GM12878 (cell line): ENCODE measurements around the gene AOPEP. TPM values are rescaled to one million over a fixed set of nuclear protein-coding genes. Genes with fewer than 3 reads are reported as not detected.

Experiments used
- ATAC-seq: fragments of 200-7000 bp; cut with Tn5 transposase; 3 replicates; pipeline ENCODE4 v1.9.1; 2020; ENCODE audit warnings: mild to moderate bottlenecking, moderate library complexity
- BruUV-seq: library from RNA; stranded (reverse); fragments of 400-500 nt; replicated peaks from 2 replicates; lab custom pipeline; 2021; lab: Mats Ljungman, UMichigan
- CTCF ChIA-PET: fragments of 300-600 bp; sonication (Branson Sonifier 250); formaldehyde crosslinking; extraction: SDS; loops from one replicate; lab custom pipeline; 2021; ENCODE audit warnings: inconsistent platforms; lab: Yijun Ruan, JAX
- POLR2A ChIA-PET: fragments of 350-600 bp; formaldehyde crosslinking; extraction: SDS; loops from one replicate; lab custom pipeline; 2021; ENCODE audit warnings: inconsistent platforms; lab: Charles Lee
- RAD21 ChIA-PET: fragments of 300-600 bp; sonication (Branson Sonifier 250); formaldehyde crosslinking; loops from one replicate; lab custom pipeline; 2023; ENCODE audit warnings: antibody characterized with exemption; ENCODE audit not compliant: unreplicated experiment; lab: Charles Lee
- SMC1A ChIA-PET: fragments of 300-600 bp; sonication (Branson Sonifier 250); formaldehyde crosslinking; loops from one replicate; lab custom pipeline; 2023; ENCODE audit not compliant: unreplicated experiment, uncharacterized antibody; lab: Charles Lee
- DNase-seq: peaks from one replicate; pipeline ENCODE4 v3.0.0-alpha.2; 2011; ENCODE audit warnings: low read depth, low spot score
- FAIRE-seq: peaks from 3 replicates; lab custom pipeline; 2011; peaks lifted over from hg19 to GRCh38; lab: Jason Lieb, UNC
- H2AFZ ChIP-seq: 2 replicates; pipeline ENCODE4 v1.6.0; 2011; ENCODE audit warnings: low read depth, low read length, control low read depth; ENCODE audit not compliant: control insufficient read depth
- H3K27ac ChIP-seq: 2 replicates; pipeline ENCODE4 v1.5.1; 2011; ENCODE audit warnings: control low read depth; ENCODE audit not compliant: control insufficient read depth, insufficient read depth
- H3K27me3 ChIP-seq, 2 experiments: replicated peaks in 1 of 2; 2 replicates each; pipeline versions ENCODE4 v1.6.0 to v1.6.1; 2011; ENCODE audit warnings: low read length in 1 of 2; ENCODE audit not compliant: control insufficient read depth in 2 of 2, insufficient read depth in 2 of 2
- H3K36me3 ChIP-seq, 2 experiments: 2 replicates each; pipeline ENCODE4 v1.5.1; 2011; ENCODE audit warnings: low read length in 1 of 2; ENCODE audit not compliant: control insufficient read depth in 2 of 2, insufficient read depth in 2 of 2
- H3K4me1 ChIP-seq: 2 replicates; pipeline ENCODE4 v1.6.1; 2011; ENCODE audit warnings: mild to moderate bottlenecking, low read length, moderate library complexity, mixed read lengths; ENCODE audit not compliant: control insufficient read depth, insufficient read depth
- H3K4me2 ChIP-seq: 2 replicates; pipeline ENCODE4 v1.6.0; 2011; ENCODE audit warnings: control low read depth; ENCODE audit not compliant: control insufficient read depth, insufficient read depth
- H3K4me3 ChIP-seq: fragments of 200-600 bp; sonication (generic); 2 replicates; pipeline ENCODE4 v1.5.1; 2016
- H3K79me2 ChIP-seq: 2 replicates; pipeline ENCODE4 v1.6.0; 2011; ENCODE audit warnings: low read length; ENCODE audit not compliant: control insufficient read depth, insufficient read depth
- H3K9ac ChIP-seq: 2 replicates; pipeline ENCODE4 v1.8.0; 2011; ENCODE audit warnings: low read length, control low read depth, mixed read lengths; ENCODE audit not compliant: control insufficient read depth, insufficient read depth
- H3K9me3 ChIP-seq: replicated peaks from 3 replicates; pipeline ENCODE4 v1.5.1; 2011; ENCODE audit warnings: mild to moderate bottlenecking, low read length; ENCODE audit not compliant: control insufficient read depth, insufficient read depth
- H4K20me1 ChIP-seq: 2 replicates; pipeline ENCODE4 v1.6.0; 2011; ENCODE audit not compliant: control insufficient read depth, insufficient read depth
- BCL11A ChIP-seq: IDR thresholded peaks from 2 replicates; pipeline ENCODE4 v1.6.1; 2011; ENCODE audit warnings: low read depth, low read length
- BMI1 ChIP-seq: fragments of 450-650 bp; IDR thresholded peaks from 2 replicates; pipeline ENCODE4 v1.6.1; 2016; ENCODE audit warnings: mild to moderate bottlenecking, moderate library complexity, borderline replicate concordance
- CBX3 ChIP-seq: fragments of 200-600 bp; sonication (generic); IDR thresholded peaks from 2 replicates; pipeline ENCODE4 v1.6.1; 2016; ENCODE audit warnings: low read depth, borderline replicate concordance
- CHD4 ChIP-seq: fragments of 200-600 bp; sonication (generic); IDR thresholded peaks from 2 replicates; pipeline ENCODE4 v1.6.1; 2016; ENCODE audit warnings: mild to moderate bottlenecking
- FOXK2 ChIP-seq: fragments of 450-650 bp; IDR thresholded peaks from 2 replicates; pipeline ENCODE4 v1.6.1; 2017; ENCODE audit warnings: mild to moderate bottlenecking, moderate library complexity
- JUND ChIP-seq: IDR thresholded peaks from 2 replicates; pipeline ENCODE4 v1.6.1; 2012; ENCODE audit warnings: low read depth, mild to moderate bottlenecking, low read length, improper control_type of control experiment, moderate library complexity
- MTA2 ChIP-seq: fragments of 450-650 bp; IDR thresholded peaks from 2 replicates; pipeline ENCODE4 v1.6.1; 2016; ENCODE audit warnings: low read depth, mild to moderate bottlenecking, moderate library complexity
- NR2C1 ChIP-seq: fragments of 450-650 bp; IDR thresholded peaks from 2 replicates; pipeline ENCODE4 v1.6.1; 2017; ENCODE audit warnings: antibody characterized with exemption, mild to moderate bottlenecking, moderate library complexity
- NR2C2 ChIP-seq: IDR thresholded peaks from 2 replicates; pipeline ENCODE4 v1.6.1; 2011; ENCODE audit warnings: borderline replicate concordance, low read depth; ENCODE audit not compliant: control insufficient read depth, insufficient read length
- SMAD1 ChIP-seq: fragments of 450-650 bp; IDR thresholded peaks from 2 replicates; pipeline ENCODE4 v1.6.1; 2018; ENCODE audit warnings: mild to moderate bottlenecking, low read depth; ENCODE audit not compliant: partially characterized antibody
- YBX1 ChIP-seq: fragments of 450-650 bp; IDR thresholded peaks from 2 replicates; pipeline ENCODE4 v1.6.1; 2016; ENCODE audit warnings: antibody characterized with exemption
- WGBS: methylation state at CpG from one replicate; pipeline ENCODE4 v1.1.6; 2016; ENCODE audit warnings: low lambda C conversion rate; ENCODE audit not compliant: insufficient replicate concordance, insufficient coverage; ENCODE audit errors: missing lambda C conversion rate; 5-methylcytosine and 5-hydroxymethylcytosine counted together
- in situ Hi-C: fragments of 300-500 bp; cut with MboI; formaldehyde crosslinking; loops from 9 replicates; pipeline ENCODE4 v1.14.3; 2018; ENCODE audit warnings: mixed read lengths
- intact Hi-C: fragments of 100-400 bp; cut with micrococcal nuclease; formaldehyde crosslinking; loops from one replicate; pipeline ENCODE4 v1.14.2; 2022; ENCODE audit not compliant: unreplicated experiment
- polyA plus RNA-seq, 11 experiments: library from polyadenylated mRNA; depleted of rRNA in 4 of 11; unstranded in 6 of 11; stranded (reverse) in 5 of 11; fragments of >200 nt; fragmentation: Nextera tagmentation in 4 of 11; fragmentation: Illumina TruSeq in 1 of 11; extraction: Ambion mirVana in 4 of 11; extraction: Trizol in 1 of 11; gene quantifications; 1 replicate in 1 of 11; 2 replicates in 10 of 11; pipeline versions ENCODE4 v1.2.1 to v1.2.3, GENCODE V29; 2011 to 2016; ENCODE audit warnings: inconsistent platforms in 2 of 11, missing spikeins in 2 of 11, low read depth in 1 of 11
- total RNA-seq, 4 experiments: library from RNA; depleted of rRNA in 3 of 4; stranded (reverse); fragments of >200 nt in 3 of 4; fragmentation: Illumina TruSeq in 1 of 4; extraction: Trizol in 1 of 4; gene quantifications; 2 replicates each; pipeline versions ENCODE4 v1.2.1 to v1.2.3, GENCODE V29; 2013 to 2021
- TF ChIP-seq, protein P1 (sequence below): fragments of 450-650 bp; formaldehyde crosslinking; IDR thresholded peaks from 2 replicates; pipeline ENCODE4 v1.5.0; 2022; ENCODE audit warnings: mild to moderate bottlenecking, missing genetic modification characterization
- TF ChIP-seq, protein P2 (sequence below): fragments of 450-650 bp; IDR thresholded peaks from 2 replicates; pipeline ENCODE4 v1.6.1; 2017; ENCODE audit warnings: mild to moderate bottlenecking, moderate library complexity
- TF ChIP-seq, protein P3 (sequence below): IDR thresholded peaks from 2 replicates; pipeline ENCODE4 v1.6.1; 2012; ENCODE audit warnings: low read depth, low read length, improper control_type of control experiment

The AOPEP gene
- total and polyA plus RNA-seq, 10 of the 15 experiments (the other 5 are each of a cell fraction or from before 2014, with no cell fraction given) = 2.3 to 16.9 (median 10.1) TPM

DNA sequence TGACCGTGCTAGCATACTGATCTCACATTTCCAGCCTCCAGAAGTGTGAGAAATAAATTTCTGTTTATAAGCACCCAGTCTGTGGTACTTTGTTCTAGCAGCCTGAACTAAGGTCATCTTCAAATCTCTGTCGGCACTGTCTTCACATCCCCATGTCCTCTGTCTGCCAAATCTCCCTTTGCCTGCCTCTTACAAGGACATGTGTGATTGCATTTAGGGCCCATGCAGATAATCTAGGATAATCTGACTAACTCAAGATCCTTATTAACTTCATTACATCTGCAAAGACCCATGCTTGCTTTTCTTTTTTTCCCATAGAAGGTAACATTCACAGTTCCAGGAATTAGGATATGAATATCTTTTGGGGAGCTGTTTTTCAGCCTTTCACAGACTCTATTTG lies 132.7 kb downstream of the AOPEP start (continued):
- TF ChIP-seq, protein P1, sequence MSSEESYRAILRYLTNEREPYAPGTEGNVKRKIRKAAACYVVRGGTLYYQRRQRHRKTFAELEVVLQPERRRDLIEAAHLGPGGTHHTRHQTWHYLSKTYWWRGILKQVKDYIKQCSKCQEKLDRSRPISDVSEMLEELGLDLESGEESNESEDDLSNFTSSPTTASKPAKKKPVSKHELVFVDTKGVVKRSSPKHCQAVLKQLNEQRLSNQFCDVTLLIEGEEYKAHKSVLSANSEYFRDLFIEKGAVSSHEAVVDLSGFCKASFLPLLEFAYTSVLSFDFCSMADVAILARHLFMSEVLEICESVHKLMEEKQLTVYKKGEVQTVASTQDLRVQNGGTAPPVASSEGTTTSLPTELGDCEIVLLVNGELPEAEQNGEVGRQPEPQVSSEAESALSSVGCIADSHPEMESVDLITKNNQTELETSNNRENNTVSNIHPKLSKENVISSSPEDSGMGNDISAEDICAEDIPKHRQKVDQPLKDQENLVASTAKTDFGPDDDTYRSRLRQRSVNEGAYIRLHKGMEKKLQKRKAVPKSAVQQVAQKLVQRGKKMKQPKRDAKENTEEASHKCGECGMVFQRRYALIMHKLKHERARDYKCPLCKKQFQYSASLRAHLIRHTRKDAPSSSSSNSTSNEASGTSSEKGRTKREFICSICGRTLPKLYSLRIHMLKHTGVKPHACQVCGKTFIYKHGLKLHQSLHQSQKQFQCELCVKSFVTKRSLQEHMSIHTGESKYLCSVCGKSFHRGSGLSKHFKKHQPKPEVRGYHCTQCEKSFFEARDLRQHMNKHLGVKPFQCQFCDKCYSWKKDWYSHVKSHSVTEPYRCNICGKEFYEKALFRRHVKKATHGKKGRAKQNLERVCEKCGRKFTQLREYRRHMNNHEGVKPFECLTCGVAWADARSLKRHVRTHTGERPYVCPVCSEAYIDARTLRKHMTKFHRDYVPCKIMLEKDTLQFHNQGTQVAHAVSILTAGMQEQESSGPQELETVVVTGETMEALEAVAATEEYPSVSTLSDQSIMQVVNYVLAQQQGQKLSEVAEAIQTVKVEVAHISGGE (CRISPR knock-in tag) = no peak
- TF ChIP-seq CHD4 (no peak), FOXK2 (no peak), BCL11A (no peak)

DNA sequence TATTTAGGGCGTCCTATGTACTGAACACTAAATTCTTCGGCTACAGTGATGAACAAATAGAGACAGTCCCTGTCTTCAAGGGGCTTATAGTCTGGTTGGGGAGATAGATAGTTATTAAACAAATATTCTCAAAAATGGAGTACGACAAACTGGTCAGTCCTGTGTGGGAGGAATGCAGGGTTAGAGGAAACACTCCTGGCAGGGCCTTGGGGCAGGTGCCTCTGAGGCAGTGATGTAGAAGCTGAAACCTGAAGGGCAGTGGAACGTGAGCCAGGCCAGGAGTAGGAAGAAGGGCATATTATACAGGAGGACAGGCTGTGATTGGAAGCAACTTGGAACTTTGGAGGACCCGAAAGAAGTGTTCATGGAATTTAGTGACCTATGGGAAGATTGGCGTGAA lies 133.4 kb downstream of the AOPEP start:
- 96% methylated on average over 6 of the region's 6 CpGs for WGBS
- H3K9ac ChIP-seq = no peak overlapping the region
- H3K27ac ChIP-seq = peak overlapping the region; percentile 92; the same call in 1 of the 2 replicates
- FAIRE-seq (no peak), DNase-seq (no peak), ATAC-seq (no peak)
- SMC1A ChIA-PET = interaction anchor here (1.4 to 3.4 kb wide), 3 partner anchors 14 to 73 kb away, joined by 4 to 22 read pairs (median 10); no protein-coding TSS in a partner anchor
- intact Hi-C loops = loop anchor here (2.0 to 5.0 kb wide), 3 partner anchors 15 to 78 kb away; no protein-coding TSS in a partner anchor
- POLR2A ChIA-PET = interaction anchor here (1.7 kb wide), 1 partner anchor 56 kb away, joined by 5 read pairs; no protein-coding TSS in a partner anchor
- no peaks in the 10 kb centered on the region for H3K9me3 ChIP-seq
- RAD21 ChIA-PET = interaction anchor here (1.0 to 3.3 kb wide), 3 partner anchors 38 to 179 kb away, joined by 3 to 22 read pairs (median 7); no protein-coding TSS in a partner anchor
- peaks cover 26% of the 10 kb centered on the region for H3K4me1 ChIP-seq
- no peaks in the 10 kb centered on the region; the same call in 1 of the 2 replicates for H3K79me2 ChIP-seq
- no peak overlapping the region for H2AFZ ChIP-seq
- H3K4me2 ChIP-seq = no peak overlapping the region
- CTCF ChIA-PET = interaction anchor here (1.0 to 2.5 kb wide), 4 partner anchors 11 to 178 kb away, joined by 3 to 13 read pairs (median 5); no protein-coding TSS in a partner anchor
- no peaks in the 10 kb centered on the region for H3K27me3 ChIP-seq
- no TSS peak for BruUV-seq
- no peaks in the 10 kb centered on the region for H3K36me3 ChIP-seq
- no peaks in the 10 kb centered on the region for H4K20me1 ChIP-seq
- H3K4me3 ChIP-seq = no peak overlapping the region
- in situ Hi-C loops = no loop called here
- TF ChIP-seq NR2C1 = no peak
- TF ChIP-seq NR2C2 = no peak
- no peak for TF ChIP-seq BMI1
- no peak for TF ChIP-seq SMAD1
- no peak for TF ChIP-seq JUND
- TF ChIP-seq CBX3 = no peak
- TF ChIP-seq, protein P2, sequence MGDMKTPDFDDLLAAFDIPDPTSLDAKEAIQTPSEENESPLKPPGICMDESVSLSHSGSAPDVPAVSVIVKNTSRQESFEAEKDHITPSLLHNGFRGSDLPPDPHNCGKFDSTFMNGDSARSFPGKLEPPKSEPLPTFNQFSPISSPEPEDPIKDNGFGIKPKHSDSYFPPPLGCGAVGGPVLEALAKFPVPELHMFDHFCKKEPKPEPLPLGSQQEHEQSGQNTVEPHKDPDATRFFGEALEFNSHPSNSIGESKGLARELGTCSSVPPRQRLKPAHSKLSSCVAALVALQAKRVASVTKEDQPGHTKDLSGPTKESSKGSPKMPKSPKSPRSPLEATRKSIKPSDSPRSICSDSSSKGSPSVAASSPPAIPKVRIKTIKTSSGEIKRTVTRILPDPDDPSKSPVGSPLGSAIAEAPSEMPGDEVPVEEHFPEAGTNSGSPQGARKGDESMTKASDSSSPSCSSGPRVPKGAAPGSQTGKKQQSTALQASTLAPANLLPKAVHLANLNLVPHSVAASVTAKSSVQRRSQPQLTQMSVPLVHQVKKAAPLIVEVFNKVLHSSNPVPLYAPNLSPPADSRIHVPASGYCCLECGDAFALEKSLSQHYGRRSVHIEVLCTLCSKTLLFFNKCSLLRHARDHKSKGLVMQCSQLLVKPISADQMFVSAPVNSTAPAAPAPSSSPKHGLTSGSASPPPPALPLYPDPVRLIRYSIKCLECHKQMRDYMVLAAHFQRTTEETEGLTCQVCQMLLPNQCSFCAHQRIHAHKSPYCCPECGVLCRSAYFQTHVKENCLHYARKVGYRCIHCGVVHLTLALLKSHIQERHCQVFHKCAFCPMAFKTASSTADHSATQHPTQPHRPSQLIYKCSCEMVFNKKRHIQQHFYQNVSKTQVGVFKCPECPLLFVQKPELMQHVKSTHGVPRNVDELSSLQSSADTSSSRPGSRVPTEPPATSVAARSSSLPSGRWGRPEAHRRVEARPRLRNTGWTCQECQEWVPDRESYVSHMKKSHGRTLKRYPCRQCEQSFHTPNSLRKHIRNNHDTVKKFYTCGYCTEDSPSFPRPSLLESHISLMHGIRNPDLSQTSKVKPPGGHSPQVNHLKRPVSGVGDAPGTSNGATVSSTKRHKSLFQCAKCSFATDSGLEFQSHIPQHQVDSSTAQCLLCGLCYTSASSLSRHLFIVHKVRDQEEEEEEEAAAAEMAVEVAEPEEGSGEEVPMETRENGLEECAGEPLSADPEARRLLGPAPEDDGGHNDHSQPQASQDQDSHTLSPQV = no peak
- no peak for TF ChIP-seq MTA2
- TF ChIP-seq YBX1 = no peak
- TF ChIP-seq, protein P3, sequence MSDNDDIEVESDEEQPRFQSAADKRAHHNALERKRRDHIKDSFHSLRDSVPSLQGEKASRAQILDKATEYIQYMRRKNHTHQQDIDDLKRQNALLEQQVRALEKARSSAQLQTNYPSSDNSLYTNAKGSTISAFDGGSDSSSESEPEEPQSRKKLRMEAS = no peak
